ENCODE results near the gene TLE2.

GRCh38 chr19:3004522-3004921, 24.6 kb downstream of the TLE2 start:
- TF ChIP-seq CTCF (IDR thresholded peaks at IDR 0.05) (no peak), POLR2AphosphoS5 (IDR thresholded peaks at IDR 0.05; ENCODE audit: low read depth, low read length) (no peak), REST (IDR thresholded peaks at IDR 0.05; ENCODE audit: insufficient read depth in 1 of 2, low read depth in 2 of 2, low read length in 1 of 2) (no peak), SIN3A (IDR thresholded peaks at IDR 0.05; ENCODE audit: borderline replicate concordance, insufficient read depth, low read depth, low read length) (no peak), TCF7L2 (IDR thresholded peaks at IDR 0.05; ENCODE audit: low read depth, low read length) (no peak)

Measured in Panc1 (cell line).